Measurements from ENCODE around the gene COX4I2.
"Not testable (repeated sequence)": the region's sequence is repeated elsewhere in the genome, so short reads cannot be mapped to it uniquely, and the experiment has no call there.

The COX4I2 gene

DNA sequence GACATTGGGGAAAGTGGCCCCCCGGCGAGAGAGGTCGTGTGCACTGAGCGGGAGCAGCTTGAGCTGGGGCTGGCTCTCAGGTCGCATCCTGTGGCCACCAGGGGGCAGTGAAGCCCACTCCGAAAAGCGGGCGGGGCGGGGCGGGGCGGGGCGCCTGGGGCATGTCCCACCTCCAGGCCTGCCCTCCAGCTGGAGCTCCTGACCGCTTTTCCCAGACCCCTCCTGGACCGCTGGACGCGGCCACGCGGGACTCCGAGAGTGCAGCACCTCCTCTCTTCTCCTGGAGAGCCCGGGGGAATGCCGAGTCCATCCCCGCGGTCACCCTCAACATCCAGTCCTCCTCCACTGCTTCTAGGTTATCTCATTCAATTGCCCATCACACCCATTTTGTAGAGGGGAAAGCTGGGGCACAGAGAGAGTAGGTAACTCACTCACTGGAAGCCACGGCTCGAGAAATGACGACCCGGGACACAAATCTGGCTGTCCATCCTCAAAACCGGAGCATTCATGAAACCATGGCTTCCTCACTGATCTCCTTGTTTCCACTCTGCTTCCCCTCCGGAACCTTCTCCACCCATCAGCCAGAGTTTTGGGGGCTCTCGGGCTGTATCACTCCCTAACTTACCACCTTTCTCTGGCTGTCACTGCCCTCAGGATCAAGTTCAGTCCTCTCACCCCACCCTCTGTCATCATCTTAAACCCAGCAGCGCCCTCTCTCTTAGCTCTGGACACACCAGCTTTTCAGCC, 24.1 kb downstream of the COX4I2 start:
- peak; percentile 78 for DNase-seq

- no peak for DNase-seq
These were observed 24.7 kb downstream of the COX4I2 start for GRCh38 chr20:31662372-31662854.

- DNase-seq = no peak
These were observed 25.8 kb downstream of the COX4I2 start for GRCh38 chr20:31663524-31663837.

DNA sequence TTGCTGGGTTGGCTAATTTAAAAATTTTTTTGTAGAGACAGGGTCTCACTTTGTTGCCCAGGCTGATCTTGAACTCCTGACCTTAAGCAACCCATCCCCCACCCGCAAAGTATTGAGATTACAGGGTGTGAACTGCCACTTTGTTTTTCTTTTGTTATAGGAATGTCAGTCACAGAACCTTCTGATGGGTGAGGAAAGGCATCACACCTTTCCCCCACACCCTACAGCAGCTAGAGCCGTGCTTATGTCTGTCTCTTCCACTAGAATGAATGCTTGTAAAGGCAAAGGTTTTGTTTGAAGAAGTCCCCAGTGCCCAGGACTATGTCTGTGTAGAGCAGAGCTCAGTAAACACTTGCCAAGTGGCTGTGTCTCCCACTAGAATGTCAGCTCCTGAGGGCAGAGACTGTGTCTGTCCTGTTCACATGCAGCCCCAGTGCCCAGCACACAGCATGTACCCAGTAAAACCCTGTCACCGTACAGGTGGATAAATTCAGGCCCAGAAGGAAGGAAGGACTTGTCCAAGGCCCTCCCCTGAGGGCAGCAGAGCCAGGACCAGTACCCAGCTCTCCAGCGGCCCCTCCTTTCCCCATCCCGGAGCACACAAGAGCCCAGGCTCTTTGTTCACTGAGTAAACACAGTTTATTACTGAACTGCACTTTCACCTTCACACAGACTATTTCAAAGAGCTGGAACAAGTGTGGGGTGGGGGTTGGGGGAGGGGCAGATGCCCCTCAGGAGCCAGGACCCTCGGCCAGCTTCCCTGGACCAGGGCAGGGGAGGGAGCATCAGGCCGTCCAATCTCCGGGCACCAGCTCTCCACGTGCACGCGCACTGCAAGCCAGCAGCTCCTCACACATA, 26.4 kb downstream of the COX4I2 start:
- no peak for DNase-seq

GRCh38 chr20:31664696-31665354, 27.1 kb downstream of the COX4I2 start:
- no peak for DNase-seq

DNA sequence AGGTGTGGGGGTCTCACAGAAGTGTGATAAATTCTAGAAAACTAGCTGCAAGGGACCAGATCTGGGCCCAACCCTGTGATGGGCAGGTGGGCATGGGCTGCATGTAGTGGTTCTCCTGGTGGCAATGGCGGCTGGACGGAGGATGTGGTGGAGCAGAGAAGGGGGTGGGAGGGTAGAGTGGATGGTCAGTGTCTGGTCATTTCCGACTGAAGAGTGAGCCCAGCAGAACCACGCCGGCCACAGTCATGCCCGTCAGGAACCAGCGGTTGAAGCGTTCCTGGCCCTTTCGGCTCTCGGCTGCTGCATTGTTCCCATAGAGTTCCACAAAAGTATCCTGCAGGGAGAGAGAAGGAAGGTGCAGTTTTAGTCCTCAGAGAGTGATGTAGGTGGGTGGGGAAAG, 28.0 kb downstream of the COX4I2 start:
- DNase-seq = no peak

DNA sequence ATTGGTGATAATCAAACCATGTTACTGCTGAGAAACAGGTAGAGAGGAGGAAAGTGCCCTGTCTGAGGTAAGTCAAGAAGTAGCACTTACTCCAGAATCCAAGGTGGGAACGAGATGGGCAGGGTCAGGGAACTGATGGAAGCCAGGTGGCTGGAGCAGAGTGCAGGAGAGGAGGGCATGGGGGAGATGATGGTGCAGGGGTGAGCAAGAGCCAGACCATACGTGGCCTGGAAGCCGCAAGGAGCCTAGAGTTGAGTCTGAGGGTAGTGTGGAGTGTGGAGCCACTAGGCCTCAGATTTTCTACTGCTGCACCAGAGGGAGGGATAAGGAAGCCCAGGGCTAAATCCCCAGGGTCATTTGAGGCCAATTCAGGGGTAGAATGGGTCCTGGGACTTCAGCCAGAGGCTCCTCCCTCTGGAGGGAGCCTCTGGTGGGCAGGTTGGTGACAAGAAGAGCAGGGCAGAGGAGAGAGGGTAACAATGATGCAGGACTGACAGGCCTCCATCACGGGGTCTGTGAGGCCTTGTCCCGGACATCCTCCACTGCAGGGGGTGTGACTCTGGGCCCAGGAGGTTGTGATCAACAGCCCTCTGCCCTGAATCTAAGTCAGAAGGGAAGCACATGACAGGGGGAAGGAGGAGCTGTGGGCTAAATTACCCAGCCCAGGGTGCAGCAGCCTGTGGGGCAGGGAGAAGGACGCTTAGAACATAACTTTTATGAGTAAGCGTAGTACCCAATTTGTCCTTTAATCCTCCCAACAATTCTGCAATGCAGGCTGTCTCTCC, 28.7 kb downstream of the COX4I2 start:
- DNase-seq = peak; percentile 59

GRCh38 chr20:31667315-31668285, 29.9 kb downstream of the COX4I2 start:
- DNase-seq = peak; percentile 29

DNA sequence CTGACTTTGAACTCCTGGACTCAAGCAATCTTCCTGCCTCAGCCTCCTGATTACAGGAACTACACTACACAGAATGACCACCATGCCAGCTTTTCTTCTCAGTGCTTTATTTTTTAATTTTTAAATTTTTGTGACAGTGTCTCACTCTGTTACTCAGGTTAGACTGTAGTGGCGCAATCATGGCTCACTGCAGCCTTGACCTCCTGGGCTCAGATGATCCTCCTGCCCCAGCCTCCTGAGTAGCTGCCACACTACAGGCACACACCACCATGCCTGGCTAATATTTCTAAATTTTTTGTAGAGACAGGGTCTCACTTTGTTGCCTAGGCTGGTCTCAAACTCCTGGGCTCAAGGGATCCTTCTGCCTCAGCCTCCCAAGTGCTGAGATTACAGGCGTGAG, 31.2 kb downstream of the COX4I2 start:
- not testable (repeated sequence) for DNase-seq

GRCh38 chr20:31669876-31670275, 32.2 kb downstream of the COX4I2 start:
- DNase-seq = no peak

DNA sequence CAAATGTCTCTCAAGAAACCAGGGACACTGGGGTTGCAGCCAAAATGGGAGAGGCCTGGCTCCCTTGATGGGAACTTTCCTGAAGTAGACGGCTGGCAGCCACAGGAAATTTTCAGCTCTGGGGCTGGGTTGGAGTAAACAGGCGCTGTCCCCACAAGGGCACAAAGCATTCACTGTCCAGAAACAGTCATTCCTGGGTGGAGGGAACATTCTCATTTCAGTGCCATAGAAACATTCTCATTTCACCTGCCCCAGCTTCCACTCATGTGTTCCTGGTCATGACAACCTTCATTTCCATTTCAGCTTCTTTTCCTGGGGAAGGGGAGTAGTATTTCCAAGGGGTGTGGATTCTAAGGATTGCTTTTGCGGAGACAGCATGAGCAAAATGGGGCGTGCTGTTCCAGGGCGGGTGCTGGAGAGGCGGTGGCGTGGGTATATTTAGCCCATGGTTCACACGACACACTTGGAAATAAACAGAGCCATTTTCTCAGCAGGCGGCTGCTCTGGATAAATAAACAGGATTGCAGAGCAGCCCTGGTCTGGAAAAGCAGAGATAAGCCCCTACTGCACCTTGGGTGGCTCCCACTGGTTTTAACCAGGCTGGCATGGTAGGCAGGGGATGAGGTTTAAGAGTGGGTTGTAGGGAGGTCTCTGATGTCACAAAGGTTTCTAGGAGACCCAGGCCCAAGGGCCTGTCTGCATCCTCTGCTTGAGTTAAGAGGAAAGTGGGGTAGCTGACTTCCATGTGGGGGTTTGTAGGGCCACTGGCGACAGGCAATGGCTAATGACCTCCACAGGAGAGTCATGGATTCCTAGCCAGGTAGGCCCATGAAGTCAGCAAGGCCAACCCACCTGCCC, 32.9 kb downstream of the COX4I2 start:
- no peak for DNase-seq

- DNase-seq = no peak
These were observed 33.6 kb downstream of the COX4I2 start for GRCh38 chr20:31671324-31671723.

GRCh38 chr20:31673435-31673834, 35.7 kb downstream of the COX4I2 start:
- DNase-seq = no peak

DNA sequence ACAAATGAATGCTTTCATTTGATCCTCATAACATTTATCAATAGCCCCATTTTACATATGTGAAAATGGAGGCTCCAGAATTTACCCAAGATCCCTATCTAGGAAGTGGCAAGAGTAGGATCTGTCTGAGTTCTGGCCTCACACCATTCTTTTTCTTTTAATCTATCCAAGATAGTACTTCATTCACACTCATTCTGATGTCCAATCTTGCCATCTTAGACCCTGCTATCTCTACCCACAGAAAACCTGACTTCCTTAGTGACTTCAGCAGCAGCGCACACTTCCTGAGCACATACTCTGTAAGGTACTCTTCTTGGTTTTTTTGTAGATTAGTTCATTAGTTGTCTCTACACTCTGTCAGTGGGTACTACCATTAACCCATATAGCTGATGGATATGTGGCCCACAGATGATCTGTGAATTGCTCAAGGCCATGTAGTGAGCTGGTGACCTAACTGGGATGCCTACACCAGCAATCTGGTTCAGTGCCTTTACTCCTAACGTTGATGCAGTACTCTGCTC, 36.3 kb downstream of the COX4I2 start:
- peak; percentile 46 for DNase-seq

DNA sequence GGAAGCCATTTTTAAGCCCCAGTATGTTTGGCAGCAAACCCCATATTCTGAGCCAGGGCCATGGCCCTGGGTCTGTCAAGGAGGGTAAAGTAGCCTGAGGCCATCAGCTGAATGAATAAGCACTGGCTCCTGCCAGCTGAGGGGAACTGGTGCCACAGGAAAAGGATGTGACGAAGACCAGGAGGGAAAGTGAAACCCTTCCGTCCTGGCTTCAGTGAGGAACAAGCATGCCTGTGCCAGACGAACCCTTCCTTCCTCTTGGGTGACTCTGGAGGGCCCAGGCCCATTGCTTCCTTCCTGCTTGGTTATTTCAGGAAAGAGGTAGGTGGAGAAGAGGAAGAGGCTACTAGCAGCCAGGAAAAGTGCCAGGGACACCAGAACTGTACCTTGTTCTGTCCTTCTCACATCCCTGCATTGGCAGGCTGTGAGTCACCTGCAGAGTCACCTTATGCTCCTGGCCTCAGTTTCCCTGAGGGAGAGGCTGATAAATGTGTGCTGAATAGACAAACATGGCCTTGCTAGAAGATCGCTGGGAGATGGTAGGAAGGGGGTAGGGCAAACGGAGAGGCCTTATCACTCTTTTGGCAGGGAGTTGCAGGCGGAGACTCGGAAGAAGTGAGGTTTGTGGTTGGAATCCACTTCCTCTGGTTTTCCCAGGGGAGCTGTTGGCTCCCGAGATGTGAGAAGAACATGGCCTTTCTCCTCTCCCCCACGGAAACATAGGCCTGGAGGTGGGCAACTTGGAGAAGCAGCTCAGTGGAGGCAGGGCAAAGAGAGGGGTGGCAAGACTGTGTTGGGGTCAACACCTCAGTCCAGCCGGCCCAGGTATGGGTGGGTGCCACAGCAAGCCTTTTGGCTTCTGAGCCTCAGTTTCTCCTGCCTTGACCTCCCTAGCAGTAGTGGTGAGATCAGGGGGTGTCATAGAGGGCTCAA, 37.4 kb downstream of the COX4I2 start:
- DNase-seq = peak; percentile 80

GRCh38 chr20:31675828-31676608, 38.3 kb downstream of the COX4I2 start:
- DNase-seq = peak; percentile 86

- DNase-seq = no peak
These were observed 38.9 kb downstream of the COX4I2 start for GRCh38 chr20:31676609-31676989.

GRCh38 chr20:31677553-31678260, 40.0 kb downstream of the COX4I2 start:
- no peak for DNase-seq
